Measurements from ENCODE around the gene DDX51.

DNA sequence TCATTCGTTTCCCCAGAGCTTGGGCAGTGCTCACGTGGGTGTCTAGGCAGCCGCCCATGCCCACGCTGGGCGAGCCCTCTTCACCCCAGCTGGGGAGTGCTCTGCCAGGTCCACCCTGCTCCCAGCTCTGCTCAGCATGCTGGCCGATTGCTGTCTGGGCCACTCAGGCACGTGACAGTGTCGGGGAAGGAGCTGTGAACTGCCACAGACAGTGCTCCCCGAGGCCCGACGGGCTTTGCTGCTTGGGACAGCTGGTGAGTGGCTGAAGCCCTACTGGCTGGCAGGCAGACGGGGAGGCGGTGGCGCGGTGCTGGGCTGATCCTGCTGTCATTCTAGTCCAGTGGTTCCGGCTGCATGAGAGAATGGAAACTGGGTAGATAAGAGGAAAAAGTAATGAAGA is 15.9 kb upstream of the DDX51 start:
- TF ChIP-seq, protein P1, sequence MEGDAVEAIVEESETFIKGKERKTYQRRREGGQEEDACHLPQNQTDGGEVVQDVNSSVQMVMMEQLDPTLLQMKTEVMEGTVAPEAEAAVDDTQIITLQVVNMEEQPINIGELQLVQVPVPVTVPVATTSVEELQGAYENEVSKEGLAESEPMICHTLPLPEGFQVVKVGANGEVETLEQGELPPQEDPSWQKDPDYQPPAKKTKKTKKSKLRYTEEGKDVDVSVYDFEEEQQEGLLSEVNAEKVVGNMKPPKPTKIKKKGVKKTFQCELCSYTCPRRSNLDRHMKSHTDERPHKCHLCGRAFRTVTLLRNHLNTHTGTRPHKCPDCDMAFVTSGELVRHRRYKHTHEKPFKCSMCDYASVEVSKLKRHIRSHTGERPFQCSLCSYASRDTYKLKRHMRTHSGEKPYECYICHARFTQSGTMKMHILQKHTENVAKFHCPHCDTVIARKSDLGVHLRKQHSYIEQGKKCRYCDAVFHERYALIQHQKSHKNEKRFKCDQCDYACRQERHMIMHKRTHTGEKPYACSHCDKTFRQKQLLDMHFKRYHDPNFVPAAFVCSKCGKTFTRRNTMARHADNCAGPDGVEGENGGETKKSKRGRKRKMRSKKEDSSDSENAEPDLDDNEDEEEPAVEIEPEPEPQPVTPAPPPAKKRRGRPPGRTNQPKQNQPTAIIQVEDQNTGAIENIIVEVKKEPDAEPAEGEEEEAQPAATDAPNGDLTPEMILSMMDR (IDR thresholded peaks at IDR 0.05) = no peak
- TF ChIP-seq POLR2A (IDR thresholded peaks at IDR 0.05) = no peak
